ENCODE data around the gene TPM1. TPM values are rescaled to one million over a fixed set of nuclear protein-coding genes. Genes with fewer than 3 reads are reported as not detected.

TPM1 gene
- polyA plus RNA-seq, 3 donors, result 468 to 511 (median 474) TPM

- DNase-seq (ENCODE audit: low read depth in 3 of 3, low spot score in 2 of 3), result no peak
Observed at GRCh38 chr15:63052961-63053698, 10.6 kb downstream of the TPM1 start.

- DNase-seq (ENCODE audit: low read depth in 3 of 3, low spot score in 2 of 3), result no peak
Observed at GRCh38 chr15:63054281-63054683, 11.7 kb downstream of the TPM1 start.

GRCh38 chr15:63054985-63055384 lies 12.4 kb downstream of the TPM1 start:
- DNase-seq (ENCODE audit: low read depth in 3 of 3, low spot score in 2 of 3), result no peak

- DNase-seq (ENCODE audit: low read depth in 3 of 3, low spot score in 2 of 3), result no peak
Observed at GRCh38 chr15:63056829-63057228, 14.3 kb downstream of the TPM1 start.

GRCh38 chr15:63057468-63058345 lies 15.2 kb downstream of the TPM1 start:
- no peak for DNase-seq (ENCODE audit: low read depth in 3 of 3, low spot score in 2 of 3)

- no peak for DNase-seq (ENCODE audit: low read depth in 3 of 3, low spot score in 2 of 3)
Observed at GRCh38 chr15:63059075-63059474, 16.5 kb downstream of the TPM1 start.

GRCh38 chr15:63059573-63060216 lies 17.1 kb downstream of the TPM1 start:
- DNase-seq (ENCODE audit: low read depth in 3 of 3, low spot score in 2 of 3), result no peak

- no peak for DNase-seq (ENCODE audit: low read depth in 3 of 3, low spot score in 2 of 3)
Observed at GRCh38 chr15:63060699-63061098, 18.2 kb downstream of the TPM1 start.

GRCh38 chr15:63061975-63062374 lies 19.4 kb downstream of the TPM1 start:
- DNase-seq (ENCODE audit: low read depth in 3 of 3, low spot score in 2 of 3), result no peak

- DNase-seq (ENCODE audit: low read depth in 3 of 3, low spot score in 2 of 3), result no peak
Observed at GRCh38 chr15:63063164-63063756, 20.7 kb downstream of the TPM1 start.

GRCh38 chr15:63063877-63064409 lies 21.4 kb downstream of the TPM1 start:
- no peak for DNase-seq (ENCODE audit: low read depth in 3 of 3, low spot score in 2 of 3)

GRCh38 chr15:63065262-63066221 lies 23.0 kb downstream of the TPM1 start:
- no peak for DNase-seq (ENCODE audit: low read depth in 3 of 3, low spot score in 2 of 3)

GRCh38 chr15:63066272-63066671 lies 23.7 kb downstream of the TPM1 start:
- no peak for DNase-seq (ENCODE audit: low read depth in 3 of 3, low spot score in 2 of 3)

GRCh38 chr15:63067306-63067705 lies 24.8 kb downstream of the TPM1 start:
- DNase-seq (ENCODE audit: low read depth in 3 of 3, low spot score in 2 of 3), result no peak

GRCh38 chr15:63067976-63068743 lies 25.6 kb downstream of the TPM1 start:
- DNase-seq (ENCODE audit: low read depth in 3 of 3, low spot score in 2 of 3), result no peak

- no peak for DNase-seq (ENCODE audit: low read depth in 3 of 3, low spot score in 2 of 3)
Observed at GRCh38 chr15:63069616-63070090, 27.1 kb downstream of the TPM1 start.

GRCh38 chr15:63070681-63071129 lies 28.2 kb downstream of the TPM1 start:
- no peak for DNase-seq (ENCODE audit: low read depth in 3 of 3, low spot score in 2 of 3)

- DNase-seq (ENCODE audit: low read depth in 3 of 3, low spot score in 2 of 3), result no peak
Observed at GRCh38 chr15:63071288-63071909, 28.9 kb downstream of the TPM1 start.
